A549 (cell line): ENCODE results near the gene SLC16A4. TPM values are rescaled to one million over a fixed set of nuclear protein-coding genes. Genes with fewer than 3 reads are reported as not detected.

Experiments
- ATAC-seq, 2 experiments: fragments of 200-7000 bp in 1 of 2; fragments of >200 bp in 1 of 2; cut with Nextera tagmentation in 1 of 2; cut with Tn5 transposase in 1 of 2; 3 replicates each; pipeline versions ENCODE4 v1.8.0 to v1.9.1; 2018 to 2020; ENCODE audit warnings: mild to moderate bottlenecking in 1 of 2, moderate library complexity in 1 of 2
- CTCF ChIA-PET: fragments of 300-600 bp; sonication (Branson Sonifier 250); formaldehyde crosslinking; extraction: SDS; loops from one replicate; lab custom pipeline; 2021; ENCODE audit warnings: antibody characterized with exemption, inconsistent platforms; lab: Yijun Ruan, JAX
- POLR2A ChIA-PET: fragments of 350-600 bp; formaldehyde crosslinking; extraction: SDS; loops from one replicate; lab custom pipeline; 2021; ENCODE audit warnings: antibody characterized with exemption, inconsistent platforms; lab: Yijun Ruan, JAX
- DNase-seq, 2 experiments: peaks; one replicate each; pipeline versions ENCODE4 v3.0.0 to v3.0.0-alpha.2; 2011 to 2016; ENCODE audit warnings: low read depth in 1 of 2, low spot score in 1 of 2
- FAIRE-seq: peaks from 2 replicates; lab custom pipeline; 2011; peaks lifted over from hg19 to GRCh38; lab: Jason Lieb, UNC
- H3K27ac ChIP-seq, 2 experiments: fragments of >200 bp; sonication (Bioruptor Twin); formaldehyde crosslinking; 3 replicates each; pipeline ENCODE4 v1.5.1; 2016 to 2017
- H3K4me1 ChIP-seq: fragments of >200 bp; sonication (Bioruptor Twin); formaldehyde crosslinking; 3 replicates; pipeline ENCODE4 v1.6.1; 2016
- H3K4me2 ChIP-seq: fragments of >200 bp; sonication (Bioruptor Twin); formaldehyde crosslinking; 3 replicates; pipeline ENCODE4 v1.6.1; 2016
- H3K4me3 ChIP-seq: fragments of >200 bp; sonication (Bioruptor Twin); formaldehyde crosslinking; 3 replicates; pipeline ENCODE4 v1.5.1; 2016
- H3K9me3 ChIP-seq: fragments of >200 bp; sonication (Bioruptor Twin); formaldehyde crosslinking; 3 replicates; pipeline ENCODE4 v1.6.1; 2016
- ATOH8 ChIP-seq: fragments of 250-450 bp; sonication (Bioruptor Pico); IDR thresholded peaks from 2 replicates; pipeline ENCODE4 v1.5.0; 2020; ENCODE audit warnings: low read depth, mild to moderate bottlenecking, moderate library complexity
- BHLHE40 ChIP-seq: IDR thresholded peaks from 2 replicates; pipeline ENCODE4 v1.6.1; 2012; ENCODE audit warnings: low read depth, low read length, inconsistent platforms
- CHD4 ChIP-seq: fragments of 200-600 bp; sonication (generic); IDR thresholded peaks from 2 replicates; pipeline ENCODE4 v1.6.1; 2016; ENCODE audit warnings: antibody characterized with exemption, mild to moderate bottlenecking, borderline replicate concordance
- EHMT2 ChIP-seq: fragments of 200-600 bp; sonication (generic); IDR thresholded peaks from 2 replicates; pipeline ENCODE4 v1.6.1; 2016; ENCODE audit warnings: antibody characterized with exemption, low read depth, mild to moderate bottlenecking, moderate library complexity
- FOSB ChIP-seq: fragments of 250-450 bp; sonication (Bioruptor Pico); IDR thresholded peaks from 2 replicates; pipeline ENCODE4 v1.5.0; 2020; ENCODE audit warnings: mild to moderate bottlenecking, moderate library complexity
- FOXS1 ChIP-seq: fragments of 250-450 bp; sonication (Bioruptor Pico); IDR thresholded peaks from 2 replicates; pipeline ENCODE4 v1.5.0; 2020; ENCODE audit warnings: mild to moderate bottlenecking, moderate library complexity
- HES2 ChIP-seq: fragments of >200 bp; sonication (Bioruptor Twin); formaldehyde crosslinking; IDR thresholded peaks from 2 replicates; pipeline ENCODE4 v1.6.1; 2016
- HEYL ChIP-seq: fragments of 250-450 bp; sonication (Bioruptor Pico); IDR thresholded peaks from 2 replicates; pipeline ENCODE4 v1.8.0; 2021; ENCODE audit warnings: mild to moderate bottlenecking, moderate library complexity
- MAZ ChIP-seq: fragments of 150-350 bp; IDR thresholded peaks from 2 replicates; pipeline ENCODE4 v1.6.1; 2014; ENCODE audit warnings: antibody characterized with exemption, low read depth, low read length, borderline replicate concordance
- MYC ChIP-seq: IDR thresholded peaks from 2 replicates; pipeline ENCODE4 v1.6.1; 2012; ENCODE audit warnings: mild to moderate bottlenecking, inconsistent platforms, low read length, improper control_type of control experiment, borderline replicate concordance
- NFE2L2 ChIP-seq: fragments of 150-350 bp; conservative IDR thresholded peaks from 2 replicates; pipeline ENCODE4 v1.6.1; 2014; ENCODE audit warnings: low read length
- PHF8 ChIP-seq: fragments of 200-600 bp; sonication (generic); IDR thresholded peaks from 2 replicates; pipeline ENCODE4 v1.6.1; 2016; ENCODE audit warnings: low read depth, mild to moderate bottlenecking, antibody characterized with exemption, moderate library complexity, borderline replicate concordance
- RFX5 ChIP-seq: fragments of 450-650 bp; IDR thresholded peaks from 2 replicates; pipeline ENCODE4 v1.7.1; 2014; ENCODE audit warnings: antibody characterized with exemption, mild to moderate bottlenecking, moderate library complexity
- TFCP2L1 ChIP-seq: fragments of 250-450 bp; sonication (Bioruptor Pico); IDR thresholded peaks from 2 replicates; pipeline ENCODE4 v1.5.0; 2021; ENCODE audit warnings: mild to moderate bottlenecking
- ZC3H11A ChIP-seq: fragments of 450-650 bp; IDR thresholded peaks from 2 replicates; pipeline ENCODE4 v1.6.1; 2014; ENCODE audit warnings: antibody characterized with exemption, mild to moderate bottlenecking
- WGBS: methylation state at CpG from one replicate; pipeline ENCODE4 v1.1.6; 2017; ENCODE audit errors: missing lambda C conversion rate; 5-methylcytosine and 5-hydroxymethylcytosine counted together
- polyA plus RNA-seq, 4 experiments: library from polyadenylated mRNA; depleted of rRNA in 3 of 4; stranded (reverse); fragments of >200 nt; fragmentation: RNase III in 1 of 4; extraction: RNeasy Plus Mini Kit Qiagen cat#74134 plus additional on column Dnase treatment in 1 of 4; gene quantifications; 2 replicates in 3 of 4; 3 replicates in 1 of 4; pipeline ENCODE4 v1.2.3, GENCODE V29; 2011 to 2017
- TF ChIP-seq, protein P1 (sequence below): IDR thresholded peaks from 2 replicates; pipeline ENCODE4 v1.6.1; 2012; ENCODE audit warnings: low read depth, borderline replicate concordance
- TF ChIP-seq, protein P2 (sequence below): fragments of >200 bp; sonication (Bioruptor Twin); formaldehyde crosslinking; IDR thresholded peaks from 3 replicates; pipeline ENCODE4 v1.6.1; 2016
- TF ChIP-seq, protein P3 (sequence below): fragments of 450-650 bp; IDR thresholded peaks from 2 replicates; pipeline ENCODE4 v1.6.1; 2014; ENCODE audit warnings: antibody characterized with exemption

SLC16A4 gene
- polyA plus RNA-seq, 2 of the 4 experiments (the other 2 are of a cell fraction), result 61.0 to 176 TPM

DNA sequence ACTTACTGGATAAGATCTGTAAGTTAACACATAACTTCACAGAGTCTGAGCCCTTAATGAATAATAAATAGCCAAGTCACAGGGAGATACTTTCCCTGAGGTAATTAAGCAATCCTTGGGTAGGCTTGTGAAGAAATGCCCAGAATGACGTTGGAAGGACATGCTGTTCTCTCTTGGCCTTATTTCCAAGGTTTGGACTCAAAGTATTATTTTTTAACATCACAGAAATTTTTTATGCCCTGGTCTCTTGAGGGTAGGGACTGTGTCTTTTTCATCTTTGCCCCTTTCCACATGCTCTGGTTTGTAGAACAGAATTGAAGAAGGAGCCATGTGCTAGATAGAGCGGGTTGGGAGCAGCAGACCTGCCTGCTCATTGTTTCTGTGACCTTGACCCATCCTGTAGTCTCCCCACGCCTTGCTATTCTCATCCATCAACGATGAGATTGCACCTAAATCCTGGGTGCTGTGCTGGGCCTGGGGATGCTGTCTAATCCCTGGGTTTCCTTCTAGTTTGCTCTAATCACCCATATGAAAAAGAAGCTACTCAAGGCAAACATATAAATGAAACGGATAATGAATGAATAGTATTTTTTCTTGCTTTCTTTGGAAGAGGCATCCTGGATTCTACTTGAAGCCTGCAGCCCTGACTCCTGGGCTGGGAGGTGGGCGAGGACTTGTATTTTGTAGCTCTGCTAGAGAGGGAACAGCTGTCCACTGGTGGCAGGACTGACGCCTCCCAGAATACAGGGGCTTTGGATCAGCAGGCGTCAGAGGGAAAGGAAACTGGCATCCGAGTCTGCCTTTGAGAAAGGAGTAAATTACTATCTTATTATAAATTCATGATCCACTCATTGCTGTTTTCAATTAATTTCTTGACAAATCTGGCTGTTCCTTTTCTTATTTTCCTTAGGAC lies 34.1 kb upstream of the SLC16A4 start:
- H3K4me2 ChIP-seq, result no peak overlapping the region
- H3K9me3 ChIP-seq, result no peaks in the 10 kb centered on the region
- no peak for FAIRE-seq
- H3K4me1 ChIP-seq, result no peaks in the 10 kb centered on the region
- no peak for DNase-seq
- ChIA-PET POLR2A (no interaction called here), CTCF (interaction anchor here (0.8 to 2.1 kb wide), 6 partner anchors 8 to 218 kb away, joined by 3 to 11 read pairs (median 4); no protein-coding TSS in a partner anchor)
- no peak for ATAC-seq
- H3K27ac ChIP-seq, result no peak overlapping the region; a peak in 1 of 6 replicates
- WGBS, result 59% methylated on average over 9 of the region's 9 CpGs
- no peak overlapping the region for H3K4me3 ChIP-seq
- TF ChIP-seq MYC, result no peak
- TF ChIP-seq FOXS1 (CRISPR knock-in tag), result no peak
- TF ChIP-seq PHF8, result no peak
- no peak for TF ChIP-seq ZC3H11A
- TF ChIP-seq FOSB (CRISPR knock-in tag), result no peak
- TF ChIP-seq TFCP2L1 (CRISPR knock-in tag), result no peak
- no peak for TF ChIP-seq ATOH8

DNA sequence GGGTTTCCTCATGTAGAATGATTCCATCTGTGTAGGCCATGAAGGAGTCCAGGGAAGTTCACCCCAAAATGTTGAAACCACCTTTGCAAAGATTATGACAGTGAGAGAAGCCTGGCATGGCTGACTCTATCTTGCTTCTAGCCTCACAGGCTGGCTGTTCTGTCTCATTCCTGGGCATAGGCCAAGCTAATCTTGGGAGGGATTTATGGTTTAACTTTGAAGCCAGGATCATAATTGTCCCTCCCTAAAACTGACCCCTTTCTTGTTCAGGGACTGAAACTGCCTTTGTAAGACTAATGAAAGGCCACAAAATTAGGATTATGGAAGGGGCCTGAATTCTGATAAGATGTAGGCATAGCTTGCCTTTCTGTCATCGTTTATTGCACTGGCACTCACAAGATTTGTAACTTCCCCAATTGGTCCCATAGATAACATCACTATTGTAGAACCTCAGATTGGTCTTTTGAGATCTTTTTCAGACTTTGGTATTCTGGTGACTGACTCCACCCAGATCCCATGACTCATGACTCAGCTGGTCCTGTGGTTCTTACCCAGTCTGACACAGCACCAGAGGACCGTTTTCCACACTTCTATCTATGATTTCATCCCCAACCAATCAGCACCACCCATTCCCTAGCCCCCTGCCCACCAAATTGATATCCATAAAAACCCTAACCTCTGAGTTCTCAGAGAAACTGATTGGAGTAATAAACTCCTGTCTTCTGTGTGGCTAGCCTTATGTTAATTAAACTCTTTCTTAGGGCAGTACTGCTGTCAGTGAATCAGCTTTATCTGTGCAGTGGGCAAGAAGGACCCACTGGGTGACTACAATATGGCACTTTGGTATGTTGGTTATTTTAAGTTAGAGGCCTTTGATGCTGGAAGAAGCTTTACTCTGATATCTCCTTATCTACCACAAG lies 30.3 kb upstream of the SLC16A4 start:
- Histone ChIP-seq H3K4me2 (no peak overlapping the region), H3K4me3 (no peak overlapping the region), H3K9me3 (no peaks in the 10 kb centered on the region), H3K27ac (no peak overlapping the region), H3K4me1 (no peaks in the 10 kb centered on the region)
- WGBS, result 36% methylated on average over 2 of the region's 2 CpGs
- no peak for ATAC-seq
- DNase-seq, result no peak
- POLR2A ChIA-PET, result no interaction called here
- CTCF ChIA-PET, result interaction anchor here (1.2 to 4.2 kb wide), 5 partner anchors 9 to 83 kb away, joined by 3 to 28 read pairs (median 7); no protein-coding TSS in a partner anchor
- TF ChIP-seq HEYL (CRISPR knock-in tag), result no peak
- FAIRE-seq, result no peak

GRCh38 chr1:110420023-110420662 lies 29.3 kb upstream of the SLC16A4 start:
- FAIRE-seq (no peak), DNase-seq (no peak), ATAC-seq (no peak)
- POLR2A ChIA-PET, result no interaction called here
- CTCF ChIA-PET, result interaction anchor here (1.7 to 4.2 kb wide), 2 partner anchors 8 to 40 kb away, joined by 7 to 28 read pairs; no protein-coding TSS in a partner anchor
- no peak overlapping the region for H3K4me3 ChIP-seq
- no peak overlapping the region for H3K27ac ChIP-seq
- no peaks in the 10 kb centered on the region for H3K9me3 ChIP-seq
- no peak overlapping the region for H3K4me2 ChIP-seq
- no peaks in the 10 kb centered on the region for H3K4me1 ChIP-seq
- WGBS, result 51% methylated on average over 8 of the region's 10 CpGs
- TF ChIP-seq, protein P1, sequence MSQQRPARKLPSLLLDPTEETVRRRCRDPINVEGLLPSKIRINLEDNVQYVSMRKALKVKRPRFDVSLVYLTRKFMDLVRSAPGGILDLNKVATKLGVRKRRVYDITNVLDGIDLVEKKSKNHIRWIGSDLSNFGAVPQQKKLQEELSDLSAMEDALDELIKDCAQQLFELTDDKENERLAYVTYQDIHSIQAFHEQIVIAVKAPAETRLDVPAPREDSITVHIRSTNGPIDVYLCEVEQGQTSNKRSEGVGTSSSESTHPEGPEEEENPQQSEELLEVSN, result no peak
- TF ChIP-seq RFX5, result no peak
- TF ChIP-seq EHMT2, result no peak
- TF ChIP-seq BHLHE40, result no peak
- no peak for TF ChIP-seq MAZ
- TF ChIP-seq CHD4, result no peak
- no peak for TF ChIP-seq PHF8
- no peak for TF ChIP-seq HES2
- TF ChIP-seq, protein P2, sequence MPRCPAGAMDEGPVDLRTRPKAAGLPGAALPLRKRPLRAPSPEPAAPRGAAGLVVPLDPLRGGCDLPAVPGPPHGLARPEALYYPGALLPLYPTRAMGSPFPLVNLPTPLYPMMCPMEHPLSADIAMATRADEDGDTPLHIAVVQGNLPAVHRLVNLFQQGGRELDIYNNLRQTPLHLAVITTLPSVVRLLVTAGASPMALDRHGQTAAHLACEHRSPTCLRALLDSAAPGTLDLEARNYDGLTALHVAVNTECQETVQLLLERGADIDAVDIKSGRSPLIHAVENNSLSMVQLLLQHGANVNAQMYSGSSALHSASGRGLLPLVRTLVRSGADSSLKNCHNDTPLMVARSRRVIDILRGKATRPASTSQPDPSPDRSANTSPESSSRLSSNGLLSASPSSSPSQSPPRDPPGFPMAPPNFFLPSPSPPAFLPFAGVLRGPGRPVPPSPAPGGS, result no peak
- TF ChIP-seq ATOH8, result no peak
- TF ChIP-seq, protein P3, sequence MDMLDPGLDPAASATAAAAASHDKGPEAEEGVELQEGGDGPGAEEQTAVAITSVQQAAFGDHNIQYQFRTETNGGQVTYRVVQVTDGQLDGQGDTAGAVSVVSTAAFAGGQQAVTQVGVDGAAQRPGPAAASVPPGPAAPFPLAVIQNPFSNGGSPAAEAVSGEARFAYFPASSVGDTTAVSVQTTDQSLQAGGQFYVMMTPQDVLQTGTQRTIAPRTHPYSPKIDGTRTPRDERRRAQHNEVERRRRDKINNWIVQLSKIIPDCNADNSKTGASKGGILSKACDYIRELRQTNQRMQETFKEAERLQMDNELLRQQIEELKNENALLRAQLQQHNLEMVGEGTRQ, result no peak
- no peak for TF ChIP-seq NFE2L2
